Activated CD8-positive, alpha-beta memory T cell treated with anti-CD3 and anti-CD28 coated beads, Interleukin-2, amount 50 U/mL, for 1 hour (primary cell): Measurements from ENCODE around the gene SRCIN1.

ENCODE experiments used
- DNase-seq: peaks from one replicate; pipeline ENCODE4 v3.0.0-alpha.2; 2020; ENCODE audit errors: extremely low read depth

SRCIN1 gene

DNA sequence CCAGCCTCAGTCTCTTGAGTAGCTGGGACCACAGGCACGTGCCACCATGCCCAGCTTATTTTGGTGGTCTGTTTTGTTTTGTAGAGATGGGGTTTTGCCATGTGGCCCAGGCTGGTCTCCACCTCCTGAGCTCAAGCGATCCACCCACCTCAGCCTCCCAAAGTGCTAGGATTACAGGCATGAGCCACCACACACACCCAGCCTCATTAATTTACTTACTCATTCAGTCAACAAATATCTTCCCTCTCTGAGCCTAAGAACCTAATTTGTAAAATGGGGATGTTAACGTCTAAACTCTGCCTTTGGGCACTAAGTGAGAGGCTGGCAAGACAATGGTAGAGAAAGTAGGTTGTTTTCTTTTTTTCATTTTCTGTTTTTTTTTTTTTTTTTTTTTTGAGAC, 22.6 kb downstream of the SRCIN1 start:
- no peak for DNase-seq

DNA sequence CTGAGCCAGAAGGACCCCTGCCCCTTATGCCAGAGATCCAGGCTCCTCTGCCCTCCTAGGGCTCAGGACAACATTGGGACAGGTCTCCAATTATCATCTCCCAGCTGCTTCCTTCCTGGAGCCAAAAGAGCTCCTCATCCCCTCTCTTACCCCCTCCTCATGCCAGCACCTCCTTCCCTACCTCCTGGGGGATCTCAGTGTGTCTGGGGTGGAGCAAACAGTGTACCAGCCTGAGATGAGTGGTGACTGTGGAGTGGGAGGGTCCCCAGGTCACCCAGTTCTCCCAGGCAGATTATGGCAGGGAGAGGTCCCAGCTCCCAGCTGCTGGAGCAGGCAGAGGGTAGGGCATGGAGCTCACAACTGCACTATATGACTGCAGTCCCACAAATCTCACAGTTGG, 23.7 kb downstream of the SRCIN1 start:
- DNase-seq: no peak

- no peak for DNase-seq
Observed at GRCh38 chr17:38579934-38580333, 25.8 kb downstream of the SRCIN1 start.

- DNase-seq: no peak
Observed at GRCh38 chr17:38579083-38579480, 26.7 kb downstream of the SRCIN1 start.

DNA sequence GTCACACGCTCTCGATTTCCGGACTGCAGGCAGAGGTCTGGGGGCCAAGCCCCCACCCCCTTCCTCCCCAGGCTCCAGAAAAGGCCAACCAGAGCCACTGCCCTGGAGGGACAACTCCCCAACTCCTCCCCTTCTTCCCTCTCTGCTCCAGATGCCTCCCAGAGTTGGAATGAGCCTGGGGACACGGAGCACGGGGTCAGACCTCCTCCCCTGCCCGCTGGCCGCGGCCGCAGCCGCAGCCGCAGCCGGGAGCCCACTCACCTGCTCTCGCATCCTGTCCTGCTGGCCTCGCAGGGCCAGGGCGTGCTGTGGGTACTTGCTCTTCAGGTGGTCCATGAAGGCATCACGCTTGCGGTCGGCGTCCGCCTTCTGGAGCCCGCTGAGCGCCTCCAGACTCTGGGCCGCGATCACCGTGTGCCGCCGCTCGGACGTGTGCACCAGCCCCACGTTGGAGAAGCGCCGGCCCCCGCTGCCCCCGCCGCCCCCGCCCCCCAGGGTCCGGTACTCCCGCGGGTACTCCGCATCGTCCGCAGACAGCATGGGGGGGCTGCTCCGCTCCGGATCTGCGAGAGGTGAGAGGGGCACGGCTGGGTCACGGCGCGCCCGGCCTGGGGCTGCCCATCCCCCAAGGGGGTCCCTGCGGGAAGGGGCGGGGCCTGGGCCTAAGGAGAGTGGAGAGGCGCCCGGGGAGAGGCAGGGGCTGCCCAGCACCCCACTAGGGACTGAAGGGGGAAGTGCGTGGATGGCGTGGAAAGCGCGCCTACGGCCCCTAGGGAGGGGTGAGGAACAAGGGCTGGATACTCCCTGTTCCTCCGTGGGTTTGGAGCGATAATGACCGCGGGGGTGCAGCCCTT, 27.3 kb downstream of the SRCIN1 start:
- no peak for DNase-seq

- DNase-seq: no peak
Observed at GRCh38 chr17:38577645-38578173, 28.0 kb downstream of the SRCIN1 start.

DNA sequence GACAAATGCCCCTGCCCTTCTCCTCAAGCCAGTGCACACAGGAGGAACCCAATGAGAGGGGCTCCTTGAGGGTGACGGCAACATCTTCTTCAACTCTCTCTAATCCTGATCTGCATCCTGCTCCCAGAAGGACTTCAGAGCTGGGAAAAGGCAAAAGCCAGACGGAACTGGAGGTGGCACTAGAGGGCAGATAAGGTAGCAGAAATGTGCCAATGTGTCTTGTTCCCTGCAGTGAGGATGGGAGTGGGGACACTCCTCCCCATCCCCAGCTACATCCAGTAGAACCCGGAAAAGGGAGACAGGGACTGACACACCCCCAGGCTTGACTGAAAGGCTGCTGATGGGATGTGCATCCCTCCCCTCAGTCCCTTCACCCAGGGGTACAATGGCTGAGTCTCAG, 28.5 kb downstream of the SRCIN1 start:
- no peak for DNase-seq

DNA sequence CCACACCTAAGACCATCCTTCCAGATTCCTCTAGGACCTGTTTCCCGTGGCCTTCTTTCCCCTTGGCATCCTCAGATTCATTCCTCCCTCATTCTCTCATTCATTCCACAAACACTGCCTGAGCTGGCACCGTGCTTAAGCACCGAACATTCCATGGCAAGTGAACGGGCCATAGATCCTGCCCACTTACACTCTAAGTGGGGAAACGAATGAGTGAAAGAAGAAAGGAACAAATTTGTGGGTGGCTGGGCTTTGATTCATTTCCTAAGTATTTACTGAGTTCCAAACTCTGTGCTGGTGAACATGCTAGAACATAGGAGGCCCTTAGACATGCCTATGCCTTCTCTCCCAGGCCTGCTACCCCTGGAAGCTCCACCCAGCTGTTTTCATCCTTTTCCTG, 30.0 kb downstream of the SRCIN1 start:
- DNase-seq: no peak

GRCh38 chr17:38574712-38575111, 31.0 kb downstream of the SRCIN1 start:
- DNase-seq: no peak

DNA sequence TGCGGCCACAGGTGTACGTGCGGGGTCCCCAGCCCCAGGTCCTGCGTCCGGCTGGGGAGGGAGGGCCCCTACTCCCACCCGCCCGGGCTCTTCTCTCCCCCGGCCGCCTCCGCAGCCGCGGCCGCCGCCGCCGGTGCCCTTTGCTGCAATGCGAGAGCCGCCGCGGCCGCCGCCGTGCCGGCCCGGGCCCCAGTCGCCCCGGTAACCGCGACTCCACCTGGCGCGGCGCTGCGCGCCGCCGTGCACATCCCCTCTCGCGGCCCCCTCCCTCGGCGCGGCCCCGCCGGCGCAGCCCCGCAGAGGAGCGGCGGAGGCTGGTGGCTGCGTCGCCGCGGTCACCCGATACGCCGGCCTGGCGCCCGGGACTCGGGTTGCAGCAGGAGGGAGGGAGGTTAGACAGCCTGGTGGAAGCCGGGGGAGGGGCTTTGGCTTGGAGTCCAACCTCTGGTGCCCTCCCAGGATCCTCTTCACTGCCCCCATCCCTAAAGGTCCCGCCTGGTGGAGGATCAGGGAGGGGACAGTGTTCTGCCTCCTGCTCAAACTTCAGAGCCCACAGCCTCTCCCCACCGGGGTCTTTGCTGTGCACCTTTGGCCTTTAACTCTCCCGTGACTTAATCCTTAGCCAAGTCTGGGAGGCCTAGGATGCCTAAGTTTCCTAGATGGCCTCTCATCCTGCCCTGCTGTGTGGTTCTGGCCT, 32.9 kb downstream of the SRCIN1 start:
- DNase-seq: no peak

DNA sequence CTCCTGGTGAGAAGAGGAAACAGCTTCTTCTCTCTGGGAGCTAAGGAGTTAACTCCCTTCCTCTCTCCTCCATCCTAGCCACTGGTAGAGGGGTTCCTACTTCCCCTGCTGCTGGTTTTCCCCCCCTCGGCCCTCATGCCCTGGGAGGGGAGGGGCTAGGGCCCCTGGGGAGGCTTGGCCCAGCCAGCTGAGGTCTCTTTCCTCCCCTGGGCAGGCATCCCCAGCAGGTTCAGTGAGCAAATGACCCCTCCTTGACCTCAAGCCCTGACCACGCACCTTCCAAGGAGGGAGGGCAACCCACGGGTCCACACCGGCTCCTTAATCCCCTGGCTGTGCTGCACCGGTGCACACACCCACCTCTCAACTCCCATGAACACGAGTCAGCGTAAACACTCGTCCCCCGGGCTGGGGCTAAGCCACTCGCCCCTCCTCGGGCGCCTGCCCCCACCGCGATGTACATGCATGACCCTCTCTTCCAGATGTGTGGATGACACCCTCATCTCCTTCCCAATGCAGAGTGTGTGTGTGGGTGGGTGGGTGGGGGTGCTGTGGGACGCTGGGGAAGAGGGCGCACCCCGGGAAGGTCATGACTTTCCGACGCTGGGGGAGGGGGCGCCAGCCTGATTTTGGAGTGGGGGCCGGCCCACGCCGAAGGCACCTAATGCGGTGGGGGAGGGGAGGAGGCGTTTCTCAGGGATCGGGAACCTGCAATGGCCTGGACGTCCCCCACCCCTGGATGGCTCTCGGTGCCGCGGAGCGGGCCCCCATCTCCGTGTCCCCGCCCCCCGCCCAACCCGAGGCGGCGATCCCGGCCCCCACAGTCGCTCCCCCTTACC, 33.7 kb downstream of the SRCIN1 start:
- no peak for DNase-seq

- no peak for DNase-seq
Observed at GRCh38 chr17:38569701-38570512, 35.8 kb downstream of the SRCIN1 start.

GRCh38 chr17:38568845-38569510, 36.8 kb downstream of the SRCIN1 start:
- no peak for DNase-seq

DNA sequence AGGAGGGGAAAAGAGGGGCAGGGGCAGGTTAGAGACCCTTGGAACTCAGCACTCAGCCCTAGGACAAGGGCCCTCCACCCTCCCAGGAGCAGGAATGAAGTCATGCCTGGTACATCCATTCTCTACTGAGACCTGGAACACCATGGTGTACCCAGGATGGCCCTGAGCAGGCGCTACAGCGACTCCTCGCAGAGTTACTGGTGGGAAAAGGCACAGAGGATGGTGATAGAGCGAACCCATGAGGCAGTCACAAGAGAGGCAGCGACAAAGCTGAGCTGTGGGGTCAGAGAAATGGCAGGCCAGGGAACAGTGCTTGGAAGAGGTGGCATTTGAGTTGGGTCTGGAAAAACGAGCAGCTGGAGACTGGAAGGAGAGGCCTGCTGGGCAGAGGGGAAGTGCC, 37.5 kb downstream of the SRCIN1 start:
- no peak for DNase-seq

DNA sequence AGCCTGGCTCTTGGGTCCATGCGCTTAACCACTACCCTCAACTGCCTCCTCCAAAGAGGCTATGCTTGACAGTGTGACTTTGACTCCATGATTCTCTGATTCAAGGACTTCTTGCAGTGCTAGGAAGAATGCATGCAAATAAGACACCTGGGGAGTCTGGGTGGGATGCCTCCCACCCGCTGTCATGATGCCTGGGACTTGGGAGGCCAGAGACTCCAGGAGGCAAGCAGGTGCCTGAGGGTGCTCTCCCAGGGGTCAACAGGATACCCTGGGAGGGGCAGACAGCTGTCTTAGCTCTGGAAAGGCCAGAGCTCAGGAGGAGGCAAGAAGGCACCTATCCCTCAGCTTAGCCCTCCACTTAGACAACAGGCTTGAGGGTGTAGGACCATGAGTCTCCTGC, 38.4 kb downstream of the SRCIN1 start:
- no peak for DNase-seq

- DNase-seq: no peak
Observed at GRCh38 chr17:38566666-38567031, 39.1 kb downstream of the SRCIN1 start.

DNA sequence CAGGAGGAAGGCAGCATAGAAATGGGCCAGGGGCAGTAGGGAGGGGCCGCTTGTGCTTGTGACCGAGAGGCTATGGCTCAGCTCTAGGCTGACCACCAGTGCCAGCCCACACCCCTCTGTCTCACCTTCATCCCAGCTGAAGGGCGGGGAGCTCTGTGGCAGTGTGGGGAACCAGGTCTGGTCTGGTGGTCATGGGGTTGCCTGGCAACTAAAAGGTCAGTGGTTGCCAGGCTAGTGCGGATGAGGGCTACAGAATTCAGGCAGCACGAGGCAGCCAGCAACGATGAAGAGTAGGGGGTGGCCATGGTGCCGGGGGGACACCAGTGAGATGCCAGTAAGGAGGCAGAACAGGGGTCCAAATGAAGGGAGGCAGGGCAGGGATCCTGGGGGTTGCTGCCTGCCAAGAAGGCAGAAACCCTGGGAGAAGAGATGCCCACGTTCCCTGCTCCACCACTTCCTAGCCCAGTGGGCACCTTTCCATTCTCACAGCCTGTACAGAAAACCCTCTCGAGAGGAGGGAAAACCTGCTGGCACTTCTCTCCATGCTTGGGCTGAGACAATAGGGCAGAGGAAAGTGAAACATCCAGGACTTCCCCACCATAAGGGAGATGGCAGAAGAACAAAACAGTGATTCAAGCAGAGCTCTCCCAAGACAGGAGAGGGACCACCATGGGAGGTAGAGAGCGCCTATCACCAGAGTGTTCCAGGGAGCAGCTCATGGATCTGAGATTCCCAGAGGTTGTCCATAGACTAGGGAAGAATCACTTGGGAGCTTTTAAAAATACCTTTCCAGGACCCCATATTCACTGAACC, 39.7 kb downstream of the SRCIN1 start:
- no peak for DNase-seq

- no peak for DNase-seq
Observed at GRCh38 chr17:38564869-38565268, 40.9 kb downstream of the SRCIN1 start.

- DNase-seq: no peak
Observed at GRCh38 chr17:38564254-38564837, 41.4 kb downstream of the SRCIN1 start.
